Stomach (tissue), 4 donors: ENCODE measurements around the gene GAL3ST2.

Source experiments
- CTCF ChIP-seq, 7 experiments: fragments of 450-650 bp in 4 of 7; fragments of 200-600 bp in 3 of 7; sonication (generic) in 3 of 7; IDR thresholded peaks; one replicate each; pipeline ENCODE4 v1.5.1; 2016 to 2019; ENCODE audit warnings: antibody characterized with exemption in 7 of 7, control low read depth in 2 of 7, mild to moderate bottlenecking in 1 of 7
- POLR2A ChIP-seq, 4 donors: fragments of 450-650 bp; IDR thresholded peaks; one replicate each; pipeline ENCODE4 v1.6.1; 2016; ENCODE audit warnings: antibody characterized with exemption in 4 of 4, control low read depth in 2 of 4, mild to moderate bottlenecking in 1 of 4, moderate library complexity in 1 of 4

GRCh38 chr2:241741016-241741415 lies 35.6 kb upstream of the GAL3ST2 start:
- TF ChIP-seq CTCF (IDR thresholded peaks at IDR 0.05) (no peak), POLR2A (IDR thresholded peaks at IDR 0.05) (no peak)
